Measurements from ENCODE around the gene DBNDD2.

Gene DBNDD2

GRCh38 chr20:45415822-45416637 lies 7.9 kb downstream of the DBNDD2 start, which contains the start of gene PIGT:
TSS of gene PIGT (plus strand) at chr20:45416141. CDS start at chr20:45416157, 16 bp downstream.
- peak; percentile 86 for DNase-seq (ENCODE audit: low spot score)

- no peak for DNase-seq (ENCODE audit: low spot score)
Observed at GRCh38 chr20:45416917-45417316, 8.8 kb downstream of the DBNDD2 start.

GRCh38 chr20:45419188-45420091 lies 11.4 kb downstream of the DBNDD2 start:
- DNase-seq (ENCODE audit: low spot score): peak; percentile 29

- DNase-seq (ENCODE audit: low spot score): peak; percentile 13
Observed at GRCh38 chr20:45420125-45420524, 12.0 kb downstream of the DBNDD2 start.

GRCh38 chr20:45423700-45424099 lies 15.6 kb downstream of the DBNDD2 start:
- no peak for DNase-seq (ENCODE audit: low spot score)

- DNase-seq (ENCODE audit: low spot score): no peak
Observed at GRCh38 chr20:45425561-45425960, 17.5 kb downstream of the DBNDD2 start.

- DNase-seq (ENCODE audit: low spot score): no peak
Observed at GRCh38 chr20:45426320-45427016, 18.4 kb downstream of the DBNDD2 start.

- no peak for DNase-seq (ENCODE audit: low spot score)
Observed at GRCh38 chr20:45427236-45428149, 19.4 kb downstream of the DBNDD2 start.

- DNase-seq (ENCODE audit: low spot score): no peak
Observed at GRCh38 chr20:45429618-45430017, 21.5 kb downstream of the DBNDD2 start.

- no peak for DNase-seq (ENCODE audit: low spot score)
Observed at GRCh38 chr20:45432294-45432693, 24.2 kb downstream of the DBNDD2 start.

- DNase-seq (ENCODE audit: low spot score): no peak
Observed at GRCh38 chr20:45433316-45433715, 25.2 kb downstream of the DBNDD2 start.

GRCh38 chr20:45433976-45434375 lies 25.9 kb downstream of the DBNDD2 start:
- no peak for DNase-seq (ENCODE audit: low spot score)

GRCh38 chr20:45436732-45437485 lies 28.8 kb downstream of the DBNDD2 start:
- peak; percentile 90 for DNase-seq (ENCODE audit: low spot score)

GRCh38 chr20:45440424-45440823 lies 32.3 kb downstream of the DBNDD2 start:
- DNase-seq (ENCODE audit: low spot score): no peak

GRCh38 chr20:45440891-45441685 lies 33.0 kb downstream of the DBNDD2 start:
- DNase-seq (ENCODE audit: low spot score): no peak

GRCh38 chr20:45441746-45442145 lies 33.7 kb downstream of the DBNDD2 start:
- DNase-seq (ENCODE audit: low spot score): no peak

GRCh38 chr20:45444050-45444449 lies 36.0 kb downstream of the DBNDD2 start:
- no peak for DNase-seq (ENCODE audit: low spot score)

GRCh38 chr20:45445805-45446562 lies 37.9 kb downstream of the DBNDD2 start:
- DNase-seq (ENCODE audit: low spot score): peak; percentile 65

GRCh38 chr20:45448270-45448669 lies 40.2 kb downstream of the DBNDD2 start:
- no peak for DNase-seq (ENCODE audit: low spot score)

Measured in ecto neural progenitor cell (in vitro differentiated cells).